H1 (cell line): ENCODE measurements around the gene PRKN. TPM values are rescaled to one million over a fixed set of nuclear protein-coding genes. Genes with fewer than 3 reads are reported as not detected.

Experiments used
- CTCF ChIA-PET: fragments of 300-600 bp; sonication (Branson Sonifier 250); formaldehyde crosslinking; loops from one replicate; lab custom pipeline; 2021; ENCODE audit not compliant: partially characterized antibody; lab: Charles Lee
- POLR2A ChIA-PET: fragments of 300-600 bp; sonication (Branson Sonifier 250); formaldehyde crosslinking; loops from one replicate; lab custom pipeline; 2021; ENCODE audit warnings: inconsistent platforms; ENCODE audit not compliant: partially characterized antibody; lab: Charles Lee
- DNase-seq, 2 experiments: peaks; one replicate each; pipeline versions ENCODE4 v3.0.0 to v3.0.0-alpha.2; 2010 to 2022; ENCODE audit warnings: low spot score in 2 of 2, low read depth in 1 of 2, mixed read lengths in 1 of 2
- FAIRE-seq: peaks from 2 replicates; lab custom pipeline; 2011; peaks lifted over from hg19 to GRCh38; lab: Jason Lieb, UNC
- H2AFZ ChIP-seq: 2 replicates; pipeline ENCODE4 v1.8.1; 2012; ENCODE audit warnings: low read length, inconsistent platforms
- H2AK5ac ChIP-seq: 2 replicates; pipeline ENCODE4 v1.6.1; 2013; ENCODE audit warnings: low read depth, low read length
- H2BK120ac ChIP-seq: replicated peaks from 2 replicates; pipeline ENCODE3; 2013; ENCODE audit warnings: low read depth, low read length, inconsistent platforms
- H2BK12ac ChIP-seq: 2 replicates; pipeline ENCODE4 v1.6.1; 2013; ENCODE audit warnings: low read depth, low read length
- H2BK15ac ChIP-seq: 2 replicates; pipeline ENCODE4 v1.6.1; 2013; ENCODE audit warnings: low read length
- H2BK20ac ChIP-seq: 2 replicates; pipeline ENCODE4 v1.6.1; 2013; ENCODE audit warnings: low read length
- H2BK5ac ChIP-seq: 2 replicates; pipeline ENCODE4 v1.6.1; 2013; ENCODE audit warnings: low read depth, low read length
- H3K14ac ChIP-seq: 2 replicates; pipeline ENCODE4 v1.6.1; 2013; ENCODE audit warnings: inconsistent platforms; ENCODE audit not compliant: insufficient read length
- H3K18ac ChIP-seq: 2 replicates; pipeline ENCODE4 v1.6.1; 2013; ENCODE audit warnings: low read length; ENCODE audit errors: extremely low read depth
- H3K23ac ChIP-seq: 2 replicates; pipeline ENCODE4 v1.6.1; 2013; ENCODE audit warnings: inconsistent platforms; ENCODE audit not compliant: insufficient read length
- H3K23me2 ChIP-seq: 2 replicates; pipeline ENCODE4 v1.6.1; 2013; ENCODE audit warnings: low read depth, low read length
- H3K27ac ChIP-seq: 2 replicates; pipeline ENCODE4 v1.6.1; 2011; ENCODE audit warnings: low read depth, low read length, inconsistent platforms
- H3K27me3 ChIP-seq, 4 experiments: replicated peaks in 1 of 4; 1 replicate in 1 of 4; 2 replicates in 3 of 4; pipeline versions ENCODE4 v1.6.1 to v1.8.1; 2011 to 2013; ENCODE audit warnings: low read length in 3 of 4, mild to moderate bottlenecking in 3 of 4, inconsistent platforms in 2 of 4, mixed read lengths in 2 of 4, moderate library complexity in 1 of 4; ENCODE audit not compliant: control insufficient read depth in 3 of 4, insufficient read depth in 3 of 4; ENCODE audit errors: extremely low read depth in 1 of 4
- H3K36me3 ChIP-seq, 4 experiments: 2 replicates each; pipeline versions ENCODE4 v1.6.1 to v1.8.1; 2011 to 2013; ENCODE audit warnings: mild to moderate bottlenecking in 4 of 4, low read length in 3 of 4, moderate library complexity in 2 of 4, control low read depth in 1 of 4, inconsistent platforms in 1 of 4; ENCODE audit not compliant: insufficient read depth in 4 of 4, control insufficient read depth in 2 of 4
- H3K4ac ChIP-seq: replicated peaks from 2 replicates; pipeline ENCODE3; 2013; ENCODE audit warnings: low read length, low read depth, mixed read lengths, inconsistent platforms; ENCODE audit not compliant: insufficient read length
- H3K4me1 ChIP-seq, 4 experiments: replicated peaks in 1 of 4; 1 replicate in 1 of 4; 2 replicates in 3 of 4; pipeline versions ENCODE4 v1.6.1 to v1.8.1; 2011 to 2013; ENCODE audit warnings: low read length in 3 of 4, inconsistent platforms in 2 of 4, mixed read lengths in 1 of 4; ENCODE audit not compliant: insufficient read depth in 4 of 4, control insufficient read depth in 3 of 4
- H3K4me2 ChIP-seq, 2 experiments: 2 replicates each; pipeline versions ENCODE4 v1.6.1 to v1.8.1; 2011 to 2013; ENCODE audit warnings: low read depth in 2 of 2, low read length in 2 of 2, control low read depth in 1 of 2, inconsistent platforms in 1 of 2, mild to moderate bottlenecking in 1 of 2; ENCODE audit not compliant: insufficient read depth in 1 of 2
- H3K4me3 ChIP-seq, 4 experiments: fragments of 200-600, 300-600 bp in 1 of 4; sonication (generic), shearing (Covaris generic), sonication (Bioruptor Twin) in 1 of 4; 2 replicates each; pipeline versions ENCODE4 v1.5.1 to v1.8.1; 2011 to 2016; ENCODE audit warnings: low read length in 4 of 4, low read depth in 3 of 4, control low read depth in 2 of 4, inconsistent platforms in 2 of 4, mild to moderate bottlenecking in 2 of 4, mixed read lengths in 1 of 4, moderate library complexity in 1 of 4; ENCODE audit not compliant: insufficient read depth in 2 of 4; ENCODE audit errors: extremely low read depth in 1 of 4
- H3K56ac ChIP-seq: replicated peaks from 2 replicates; pipeline ENCODE3; 2013; ENCODE audit warnings: low read depth, mild to moderate bottlenecking, mixed read lengths, low read length, inconsistent platforms; ENCODE audit not compliant: insufficient read length
- H3K79me1 ChIP-seq: 2 replicates; pipeline ENCODE4 v1.6.1; 2013; ENCODE audit warnings: low read depth, low read length, control low read depth
- H3K79me2 ChIP-seq, 2 experiments: 2 replicates each; pipeline versions ENCODE4 v1.6.1 to v1.8.1; 2012 to 2013; ENCODE audit warnings: low read length in 2 of 2, mild to moderate bottlenecking in 2 of 2, inconsistent platforms in 1 of 2; ENCODE audit not compliant: insufficient read depth in 2 of 2, control insufficient read depth in 1 of 2
- H3K9ac ChIP-seq, 4 experiments: replicated peaks in 1 of 4; 1 replicate in 1 of 4; 2 replicates in 3 of 4; pipeline versions ENCODE4 v1.6.1 to v1.8.1; 2011 to 2013; ENCODE audit warnings: low read depth in 3 of 4, low read length in 3 of 4, control low read depth in 2 of 4, mild to moderate bottlenecking in 2 of 4, moderate library complexity in 2 of 4, inconsistent platforms in 1 of 4; ENCODE audit errors: extremely low read depth in 1 of 4
- H3K9me3 ChIP-seq, 2 experiments: 2 replicates each; pipeline versions ENCODE4 v1.6.1 to v1.8.1; 2012 to 2013; ENCODE audit warnings: mild to moderate bottlenecking in 2 of 2, moderate library complexity in 2 of 2, control low read depth in 1 of 2, inconsistent platforms in 1 of 2, low read depth in 1 of 2, low read length in 1 of 2, mixed read lengths in 1 of 2; ENCODE audit not compliant: insufficient read depth in 2 of 2
- H4K20me1 ChIP-seq, 2 experiments: replicated peaks in 1 of 2; 2 replicates each; pipeline versions ENCODE3 to v1.8.1; 2011 to 2013; ENCODE audit warnings: inconsistent platforms in 2 of 2, low read length in 2 of 2, mild to moderate bottlenecking in 1 of 2; ENCODE audit not compliant: insufficient read depth in 2 of 2, control insufficient read depth in 1 of 2
- H4K5ac ChIP-seq: 2 replicates; pipeline ENCODE4 v1.6.1; 2013; ENCODE audit warnings: low read length, low read depth, mixed read lengths, inconsistent platforms; ENCODE audit not compliant: insufficient read length
- H4K8ac ChIP-seq: 2 replicates; pipeline ENCODE4 v1.8.0; 2013; ENCODE audit warnings: mild to moderate bottlenecking, moderate library complexity, low read length, inconsistent platforms; ENCODE audit not compliant: insufficient read depth; ENCODE audit errors: extremely low read depth
- H4K91ac ChIP-seq: replicated peaks from 2 replicates; pipeline ENCODE3; 2013; ENCODE audit warnings: low read length, mixed read lengths, inconsistent platforms; ENCODE audit not compliant: insufficient read length
- NANOG ChIP-seq: IDR thresholded peaks from 2 replicates; pipeline ENCODE4 v1.6.1; 2011; ENCODE audit warnings: low read length, low read depth, mild to moderate bottlenecking, inconsistent platforms; ENCODE audit not compliant: insufficient read depth, poor library complexity, severe bottlenecking
- POU5F1 ChIP-seq: IDR thresholded peaks from 2 replicates; pipeline ENCODE4 v1.6.1; 2011; ENCODE audit warnings: low read depth, mild to moderate bottlenecking, low read length, moderate library complexity
- RAD21 ChIP-seq, 2 experiments: IDR thresholded peaks in 1 of 2; conservative IDR thresholded peaks in 1 of 2; 2 replicates each; pipeline ENCODE4 v1.6.1; 2011; ENCODE audit warnings: low read depth in 2 of 2, low read length in 2 of 2, improper control_type of control experiment in 1 of 2, inconsistent platforms in 1 of 2, mild to moderate bottlenecking in 1 of 2, moderate library complexity in 1 of 2
- SP2 ChIP-seq: IDR thresholded peaks from 2 replicates; pipeline ENCODE4 v1.6.1; 2012; ENCODE audit warnings: mild to moderate bottlenecking, low read length, inconsistent platforms
- WGBS, 2 experiments: shearing (Covaris generic) in 1 of 2; methylation state at CpG; one replicate each; pipeline versions ENCODE4 v1.1.6 to v1.1.7; 2013 to 2015; ENCODE audit warnings: low lambda C conversion rate in 2 of 2, mixed read lengths in 2 of 2, inconsistent platforms in 1 of 2, low coverage in 1 of 2, missing lambda C conversion rate in 1 of 2; ENCODE audit not compliant: insufficient replicate concordance in 2 of 2, insufficient coverage in 1 of 2, insufficient read length in 1 of 2; ENCODE audit errors: extremely low coverage in 1 of 2, missing lambda C conversion rate in 1 of 2; 5-methylcytosine and 5-hydroxymethylcytosine counted together
- polyA plus RNA-seq, 7 experiments: library from polyadenylated mRNA; depleted of rRNA in 3 of 7; stranded (reverse) in 5 of 7; unstranded in 2 of 7; fragments of >200 nt in 5 of 7; fragments of 200-250 nt in 2 of 7; gene quantifications; 1 replicate in 5 of 7; 2 replicates in 1 of 7; 4 replicates in 1 of 7; pipeline versions ENCODE4 v1.2.1 to v1.2.3, GENCODE V29; 2011 to 2013; ENCODE audit warnings: missing spikeins in 2 of 7, mixed read lengths in 2 of 7
- total RNA-seq: library from RNA; stranded (reverse); fragmentation: NEBNext Ultra II Directional; extraction: Animal tissue kit (Norgen Biotek cat#: 25700); gene quantifications from 2 replicates; pipeline ENCODE4 v1.2.1, GENCODE V29; 2021

The PRKN gene
- total and polyA plus RNA-seq, 2 of the 8 experiments (the other 6 are each of a cell fraction or from before 2014, with no cell fraction given): 0.13 to 0.29 TPM

- 91% methylated on average over 7 of the region's 7 CpGs; no CpG with 5 or more reads in 1 of the 2 experiments for WGBS, 2 experiments
- Histone ChIP-seq H3K18ac (no peak overlapping the region; the same call in 1 of the 2 replicates), H2BK120ac (no peak overlapping the region), H2BK12ac (0 out of 2 replicates have a peak overlapping the region, but pooled peaks have one; percentile 60), H3K4ac (no peak overlapping the region), H3K56ac (no peak overlapping the region), H3K14ac (no peak overlapping the region), H3K4me2 (no peak overlapping the region), H4K20me1 (peaks cover 0 to 5% of the 10 kb centered on the region in 2 experiments), H3K4me3 (no peak overlapping the region), H3K27me3 (no peaks in the 10 kb centered on the region), H3K4me1 (peaks cover 0 to 2% (median under 1%) of the 10 kb centered on the region in 4 experiments; a peak in 3 of 7 replicates), H2BK20ac (no peak overlapping the region), H3K27ac (no peak overlapping the region), H3K79me2 (no peaks in the 10 kb centered on the region), H3K23me2 (peaks cover 5% of the 10 kb centered on the region), H3K9me3 (no peaks in the 10 kb centered on the region), H4K8ac (no peak overlapping the region), H4K91ac (no peak overlapping the region), H3K9ac (no peak overlapping the region), H3K36me3 (no peaks in the 10 kb centered on the region), H2BK15ac (no peak overlapping the region), H2AK5ac (no peak overlapping the region), H3K79me1 (no peaks in the 10 kb centered on the region), H2AFZ (no peak overlapping the region), H2BK5ac (no peak overlapping the region), H4K5ac (no peak overlapping the region), H3K23ac (no peak overlapping the region)
- DNase-seq: no peak
- CTCF ChIA-PET: interaction anchor here (1.2 kb wide), 1 partner anchor 8 kb away, joined by 4 read pairs; no protein-coding TSS in a partner anchor
- no peak for FAIRE-seq
- TF ChIP-seq RAD21 (IDR thresholded peaks at IDR 0.05 in 1 of 2, conservative IDR thresholded peaks at IDR 0.05 in 1 of 2; ENCODE audit: low read depth in 2 of 2, low read length in 2 of 2) (no peak), NANOG (no peak), POU5F1 (no peak), SP2 (no peak)
- POLR2A ChIA-PET: no interaction called here
Observed at GRCh38 chr6:162055365-162055764, 672.2 kb downstream of the PRKN start.
